IgD-negative memory B cell (primary cell): ENCODE measurements around the gene SLC1A4. TPM values are rescaled to one million over a fixed set of nuclear protein-coding genes. Genes with fewer than 3 reads are reported as not detected.
A peak's percentile ranks its signal among the peaks of the same experiment; 100 is the strongest.
"Not testable (repeated sequence)": the region's sequence is repeated elsewhere in the genome, so short reads cannot be mapped to it uniquely, and the experiment has no call there.

Experiments used
- H3K27ac Mint-ChIP-seq, 3 donors: one replicate each; pipeline ENCODE4 v1.8.0; 2020 to 2022; ENCODE audit warnings: mild to moderate bottlenecking in 3 of 3, mixed read lengths in 3 of 3, moderate library complexity in 1 of 3
- H3K27me3 Mint-ChIP-seq: one replicate; pipeline ENCODE4 v1.8.0; 2021; ENCODE audit warnings: mixed read lengths
- H3K36me3 Mint-ChIP-seq: one replicate; pipeline ENCODE4 v1.8.0; 2020; ENCODE audit warnings: mild to moderate bottlenecking, mixed read lengths
- H3K4me1 Mint-ChIP-seq, 3 donors: one replicate each; pipeline ENCODE4 v1.8.0; 2020 to 2022; ENCODE audit warnings: mixed read lengths in 3 of 3, mild to moderate bottlenecking in 1 of 3
- H3K4me3 Mint-ChIP-seq, 4 donors: one replicate each; pipeline ENCODE4 v1.8.0; 2020 to 2022; ENCODE audit warnings: mild to moderate bottlenecking in 4 of 4, mixed read lengths in 4 of 4, moderate library complexity in 3 of 4
- H3K9me3 Mint-ChIP-seq, 3 donors: one replicate each; pipeline ENCODE4 v1.8.0; 2020 to 2021; ENCODE audit warnings: mixed read lengths in 3 of 3, mild to moderate bottlenecking in 1 of 3
- polyA plus RNA-seq: library from polyadenylated mRNA; unstranded; fragments of 300-500 nt; fragmentation: Illumina TruSeq; gene quantifications from one replicate; pipeline ENCODE4 v1.2.3, GENCODE V29; 2021

SLC1A4 gene
- polyA plus RNA-seq, 1 donor from 2014 or later, result 3.6 TPM

GRCh38 chr2:64952511-64953482 is 36.4 kb upstream of the SLC1A4 start:
- Mint-ChIP-seq H3K27ac (no peak overlapping the region), H3K36me3 (peaks cover 3% of the 10 kb centered on the region), H3K9me3 (peaks cover 0 to 4% (median 3%) of the 10 kb centered on the region in 3 donors), H3K4me3 (no peak overlapping the region), H3K4me1 (peaks cover 7 to 19% (median 9%) of the 10 kb centered on the region in 3 donors), H3K27me3 (no peaks in the 10 kb centered on the region)

GRCh38 chr2:64955467-64955866 is 33.7 kb upstream of the SLC1A4 start:
- Mint-ChIP-seq H3K36me3 (peaks cover 3% of the 10 kb centered on the region), H3K27me3 (no peaks in the 10 kb centered on the region), H3K27ac (peak overlapping the region in 1 of 3 donors; percentile 31), H3K4me1 (peaks cover 5 to 12% (median 5%) of the 10 kb centered on the region in 3 donors), H3K9me3 (peaks cover 0 to 4% (median 3%) of the 10 kb centered on the region in 3 donors), H3K4me3 (no peak overlapping the region)

- Mint-ChIP-seq H3K27me3 (no peaks in the 10 kb centered on the region), H3K4me1 (peaks cover 0 to 5% (median 1%) of the 10 kb centered on the region in 3 donors), H3K27ac (peak overlapping the region in 1 of 3 donors; percentile 7), H3K4me3 (no peak overlapping the region), H3K9me3 (peaks cover 0 to 4% (median 3%) of the 10 kb centered on the region in 3 donors), H3K36me3 (peaks cover 1% of the 10 kb centered on the region)
Measured at GRCh38 chr2:64957109-64957903, 31.9 kb upstream of the SLC1A4 start.

- Mint-ChIP-seq H3K4me3 (no peak overlapping the region), H3K9me3 (peaks cover 0 to 4% (median 3%) of the 10 kb centered on the region in 3 donors), H3K27ac (no peak overlapping the region), H3K4me1 (peaks cover 0 to 5% (median 3%) of the 10 kb centered on the region in 3 donors), H3K27me3 (no peaks in the 10 kb centered on the region), H3K36me3 (peaks cover 4% of the 10 kb centered on the region)
Measured at GRCh38 chr2:64958556-64958955, 30.6 kb upstream of the SLC1A4 start.

GRCh38 chr2:64960819-64961218 is 28.4 kb upstream of the SLC1A4 start:
- H3K4me3 Mint-ChIP-seq, result no peak overlapping the region
- H3K9me3 Mint-ChIP-seq, result no peaks in the 10 kb centered on the region
- H3K27ac Mint-ChIP-seq, result no peak overlapping the region
- peaks cover 0 to 2% (median 0%) of the 10 kb centered on the region in 3 donors for H3K4me1 Mint-ChIP-seq
- peaks cover 2% of the 10 kb centered on the region for H3K36me3 Mint-ChIP-seq
- no peaks in the 10 kb centered on the region for H3K27me3 Mint-ChIP-seq

- H3K4me3 Mint-ChIP-seq, H3K9me3 Mint-ChIP-seq, H3K36me3 Mint-ChIP-seq, H3K27me3 Mint-ChIP-seq, H3K4me1 Mint-ChIP-seq: not testable (repeated sequence)
- H3K27ac Mint-ChIP-seq, result peak overlapping the region in 1 of 3 donors; percentile 50
Measured at GRCh38 chr2:64963138-64963537, 26.1 kb upstream of the SLC1A4 start.

GRCh38 chr2:64963719-64964118 is 25.5 kb upstream of the SLC1A4 start:
- Mint-ChIP-seq H3K4me3 (no peak overlapping the region), H3K9me3 (no peaks in the 10 kb centered on the region), H3K4me1 (peaks cover 0 to 2% (median 1%) of the 10 kb centered on the region in 3 donors), H3K36me3 (peaks cover 2% of the 10 kb centered on the region), H3K27me3 (no peaks in the 10 kb centered on the region), H3K27ac (no peak overlapping the region)

GRCh38 chr2:64966017-64966416 is 23.2 kb upstream of the SLC1A4 start:
- H3K4me3 Mint-ChIP-seq, result no peak overlapping the region
- H3K36me3 Mint-ChIP-seq, result peaks cover 4% of the 10 kb centered on the region
- H3K9me3 Mint-ChIP-seq, result no peaks in the 10 kb centered on the region
- H3K4me1 Mint-ChIP-seq, result peaks cover 0 to 2% (median 1%) of the 10 kb centered on the region in 3 donors
- H3K27ac Mint-ChIP-seq, result no peak overlapping the region
- H3K27me3 Mint-ChIP-seq, result no peaks in the 10 kb centered on the region

- no peaks in the 10 kb centered on the region for H3K9me3 Mint-ChIP-seq
- H3K36me3 Mint-ChIP-seq, result peaks cover 4% of the 10 kb centered on the region
- no peaks in the 10 kb centered on the region for H3K27me3 Mint-ChIP-seq
- H3K4me3 Mint-ChIP-seq, result no peak overlapping the region
- H3K4me1 Mint-ChIP-seq, result peaks cover 0 to 2% (median 1%) of the 10 kb centered on the region in 3 donors
- no peak overlapping the region for H3K27ac Mint-ChIP-seq
Measured at GRCh38 chr2:64966839-64967238, 22.4 kb upstream of the SLC1A4 start.

- H3K27ac Mint-ChIP-seq, result no peak overlapping the region
- no peaks in the 10 kb centered on the region for H3K9me3 Mint-ChIP-seq
- peaks cover 4% of the 10 kb centered on the region for H3K36me3 Mint-ChIP-seq
- no peaks in the 10 kb centered on the region for H3K27me3 Mint-ChIP-seq
- peaks cover 0 to 2% (median 1%) of the 10 kb centered on the region in 3 donors for H3K4me1 Mint-ChIP-seq
- H3K4me3 Mint-ChIP-seq, result no peak overlapping the region
Measured at GRCh38 chr2:64967601-64968000, 21.6 kb upstream of the SLC1A4 start.

- H3K4me1 Mint-ChIP-seq, H3K27ac Mint-ChIP-seq, H3K36me3 Mint-ChIP-seq, H3K27me3 Mint-ChIP-seq, H3K9me3 Mint-ChIP-seq, H3K4me3 Mint-ChIP-seq: not testable (repeated sequence)
Measured at GRCh38 chr2:64969086-64969485, 20.1 kb upstream of the SLC1A4 start.

- no peaks in the 10 kb centered on the region for H3K27me3 Mint-ChIP-seq
- peaks cover 0 to 1% (median 0%) of the 10 kb centered on the region in 3 donors for H3K4me1 Mint-ChIP-seq
- H3K4me3 Mint-ChIP-seq, result no peak overlapping the region
- peaks cover 2% of the 10 kb centered on the region for H3K36me3 Mint-ChIP-seq
- H3K27ac Mint-ChIP-seq, result no peak overlapping the region
- H3K9me3 Mint-ChIP-seq, result no peaks in the 10 kb centered on the region
Measured at GRCh38 chr2:64970495-64970894, 18.7 kb upstream of the SLC1A4 start.

- Mint-ChIP-seq H3K27me3 (no peaks in the 10 kb centered on the region), H3K36me3 (peaks cover 2% of the 10 kb centered on the region), H3K27ac (no peak overlapping the region), H3K9me3 (no peaks in the 10 kb centered on the region), H3K4me1 (no peaks in the 10 kb centered on the region), H3K4me3 (no peak overlapping the region)
Measured at GRCh38 chr2:64972426-64972825, 16.8 kb upstream of the SLC1A4 start.

GRCh38 chr2:64972876-64973275 is 16.3 kb upstream of the SLC1A4 start:
- Mint-ChIP-seq H3K27me3 (no peaks in the 10 kb centered on the region), H3K4me1 (no peaks in the 10 kb centered on the region), H3K9me3 (no peaks in the 10 kb centered on the region), H3K4me3 (no peak overlapping the region), H3K36me3 (peaks cover 2% of the 10 kb centered on the region), H3K27ac (no peak overlapping the region)

- Mint-ChIP-seq H3K27me3 (no peaks in the 10 kb centered on the region), H3K4me1 (no peaks in the 10 kb centered on the region), H3K27ac (no peak overlapping the region), H3K9me3 (no peaks in the 10 kb centered on the region), H3K36me3 (peaks cover 1% of the 10 kb centered on the region), H3K4me3 (no peak overlapping the region)
Measured at GRCh38 chr2:64975232-64975821, 13.9 kb upstream of the SLC1A4 start.
